ENCODE measurements around the gene MRPL10. TPM values are rescaled to one million over a fixed set of nuclear protein-coding genes. Genes with fewer than 3 reads are reported as not detected.

Gene MRPL10
- total and polyA plus RNA-seq, 10 donors, result 24.4 to 46.1 (median 34.2) TPM

- no peaks in the 10 kb centered on the region for H3K27me3 ChIP-seq (replicated peaks in 1 of 7)
- H3K4me1 ChIP-seq, result no peaks in the 10 kb centered on the region
- H3K36me3 ChIP-seq, result peaks cover 0 to 23% (median 18%) of the 10 kb centered on the region in 6 donors
- DNase-seq, result no peak
- WGBS, 5 donors, result 51 to 82% (median 55%) methylated on average over 4 to 5 of the region's 5 CpGs
- intact Hi-C loops (cut with DNase I; ENCODE audit: low total_unique reads), result loop anchor here (10.0 kb wide), 1 partner anchor 128 kb away; no protein-coding TSS in a partner anchor
- H3K4me3 ChIP-seq, result no peak overlapping the region
- no peak for TF ChIP-seq POLR2A (IDR thresholded peaks at IDR 0.05)
- no peak for TF ChIP-seq CTCF (IDR thresholded peaks at IDR 0.05 in 8 of 11, conservative IDR thresholded peaks at IDR 0.05 in 3 of 11)
- TF ChIP-seq POLR2AphosphoS5 (IDR thresholded peaks at IDR 0.05), result no peak
- H3K27ac ChIP-seq, result no peak overlapping the region
- no peaks in the 10 kb centered on the region for H3K9me3 ChIP-seq
Observed at GRCh38 chr17:47803201-47803600, 28.1 kb downstream of the MRPL10 start.

- intact Hi-C loops (cut with DNase I; ENCODE audit: low total_unique reads), result loop anchor here (10.0 kb wide), 1 partner anchor 128 kb away; no protein-coding TSS in a partner anchor
- H3K4me3 ChIP-seq, result no peak overlapping the region
- no peaks in the 10 kb centered on the region for H3K27me3 ChIP-seq (replicated peaks in 1 of 7)
- H3K4me1 ChIP-seq, result no peaks in the 10 kb centered on the region
- H3K27ac ChIP-seq, result no peak overlapping the region
- H3K36me3 ChIP-seq, result peaks cover 0 to 16% (median 11%) of the 10 kb centered on the region in 6 donors
- no peak for TF ChIP-seq POLR2A (IDR thresholded peaks at IDR 0.05)
- peak in 10 of 11 experiments; percentile 4 to 72 (median 54) for TF ChIP-seq CTCF (IDR thresholded peaks at IDR 0.05 in 8 of 11, conservative IDR thresholded peaks at IDR 0.05 in 3 of 11)
- DNase-seq, result no peak
- WGBS, 5 donors, result 34 to 38% (median 35%) methylated on average over 7 to 9 of the region's 9 CpGs
- no peaks in the 10 kb centered on the region for H3K9me3 ChIP-seq
Observed at GRCh38 chr17:47802341-47803022, 28.9 kb downstream of the MRPL10 start.

- Histone ChIP-seq H3K36me3 (peaks cover 0 to 10% (median 5%) of the 10 kb centered on the region in 6 donors), H3K4me3 (no peak overlapping the region), H3K27ac (no peak overlapping the region), H3K9me3 (no peaks in the 10 kb centered on the region), H3K27me3 (replicated peaks in 1 of 7) (peaks cover 0 to under 1% (median 0%) of the 10 kb centered on the region in 7 donors), H3K4me1 (no peaks in the 10 kb centered on the region)
- intact Hi-C loops (cut with DNase I; ENCODE audit: low total_unique reads), result loop anchor here (10.0 kb wide), 1 partner anchor 127 kb away; no protein-coding TSS in a partner anchor
- 45 to 66% (median 57%) methylated on average over 6 of the region's 6 CpGs for WGBS, 5 donors
- DNase-seq, result no peak
- TF ChIP-seq POLR2A (IDR thresholded peaks at IDR 0.05) (no peak), POLR2AphosphoS5 (IDR thresholded peaks at IDR 0.05) (no peak), CTCF (IDR thresholded peaks at IDR 0.05 in 8 of 11, conservative IDR thresholded peaks at IDR 0.05 in 3 of 11) (no peak)
Observed at GRCh38 chr17:47801906-47802305, 29.4 kb downstream of the MRPL10 start.

GRCh38 chr17:47801176-47801765, 30.1 kb downstream of the MRPL10 start:
- DNase-seq, result no peak
- 70 to 93% (median 85%) methylated on average over 3 to 4 of the region's 4 CpGs for WGBS, 5 donors
- H3K27ac ChIP-seq, result no peak overlapping the region
- no peaks in the 10 kb centered on the region for H3K4me1 ChIP-seq
- no peak for TF ChIP-seq POLR2A (IDR thresholded peaks at IDR 0.05)
- no peak overlapping the region for H3K4me3 ChIP-seq
- peaks cover 0 to 4% (median 0%) of the 10 kb centered on the region in 6 donors for H3K36me3 ChIP-seq
- intact Hi-C loops (cut with DNase I; ENCODE audit: low total_unique reads), result loop anchor here (10.0 kb wide), 1 partner anchor 126 kb away; no protein-coding TSS in a partner anchor
- no peaks in the 10 kb centered on the region for H3K9me3 ChIP-seq
- H3K27me3 ChIP-seq (replicated peaks in 1 of 7), result peaks cover 0 to 7% (median 0%) of the 10 kb centered on the region in 7 donors
